Measurements from ENCODE around the gene USF1. TPM values are rescaled to one million over a fixed set of nuclear protein-coding genes. Genes with fewer than 3 reads are reported as not detected.

The USF1 gene
- 72.7 and 94.5 TPM in 2 replicates for total RNA-seq

GRCh38 chr1:161045736-161046604, at the start of gene USF1:
Gene USF1 (minus strand): TSS chr1:161045977. CDS start chr1:161043275, 2,702 bp downstream.

DNA sequence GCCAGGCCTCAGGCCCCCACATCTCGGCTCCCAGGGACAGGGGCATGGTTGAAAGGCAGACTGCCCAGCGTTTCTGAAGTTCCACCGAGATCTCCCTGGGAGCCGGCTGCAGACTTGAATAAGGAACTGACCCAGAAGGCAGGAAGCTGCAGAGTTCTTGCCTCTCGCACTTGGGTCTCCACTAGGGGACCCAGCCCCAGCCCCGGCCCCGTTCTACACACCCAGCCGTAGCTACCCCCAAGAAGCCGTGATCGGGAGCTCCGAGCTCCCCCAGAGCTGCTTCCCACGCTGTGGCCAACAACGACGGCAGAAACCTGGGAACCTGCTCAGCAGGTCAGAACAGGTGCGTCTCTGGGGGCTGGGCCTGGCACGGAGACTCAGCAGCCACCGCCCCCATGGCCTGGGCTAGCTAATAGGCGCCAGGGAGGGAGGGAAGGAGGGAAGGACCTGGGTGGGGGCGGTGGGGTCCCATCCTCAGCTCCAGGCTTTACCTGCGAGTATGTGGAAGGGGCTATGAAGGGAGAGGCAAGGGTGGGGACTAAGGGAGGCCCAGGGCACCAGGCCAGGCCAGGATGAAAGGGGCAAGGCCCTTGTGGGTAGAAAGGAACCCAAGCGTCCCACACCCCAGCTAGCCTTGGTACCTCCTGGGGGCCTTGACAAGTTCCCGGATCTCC, 43.6 kb upstream of the USF1 start, which contains the start of gene NECTIN4:
Gene NECTIN4 (minus strand): TSS at position 308 of the 674 bp plus-strand sequence. CDS start 262 bp downstream, at position 46.

DNA sequence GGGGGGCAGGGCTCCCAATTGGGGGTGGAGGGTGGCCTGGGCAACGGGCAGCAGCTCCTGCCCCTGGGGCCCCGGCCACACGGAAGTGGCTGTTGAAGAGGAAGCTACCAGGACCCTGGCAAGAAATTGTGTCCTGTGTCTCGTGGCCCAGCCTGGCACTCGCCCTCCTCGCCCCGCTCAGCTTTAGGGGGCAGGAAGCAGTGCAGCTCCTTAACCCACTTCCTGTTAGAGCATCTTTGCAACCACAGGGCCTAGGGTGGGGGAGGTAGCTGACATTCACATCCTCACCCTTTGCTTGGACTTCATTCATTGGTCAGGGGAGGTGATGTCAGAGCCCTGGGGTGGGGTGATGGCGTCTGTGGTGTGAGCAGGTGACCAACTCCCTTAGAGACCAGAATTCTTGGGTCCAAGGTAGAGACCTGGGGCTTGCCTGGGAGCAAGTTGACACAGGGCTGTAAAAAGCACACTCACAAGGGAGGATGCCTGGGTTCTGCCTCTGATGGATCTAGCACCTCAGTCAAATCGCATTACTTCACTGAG, 24.0 kb upstream of the USF1 start, which contains the start of gene ARHGAP30:
Gene ARHGAP30 (minus strand): TSS at position 161 of the 540 bp plus-strand sequence. CDS start 267 bp downstream, outside the sequence.

DNA sequence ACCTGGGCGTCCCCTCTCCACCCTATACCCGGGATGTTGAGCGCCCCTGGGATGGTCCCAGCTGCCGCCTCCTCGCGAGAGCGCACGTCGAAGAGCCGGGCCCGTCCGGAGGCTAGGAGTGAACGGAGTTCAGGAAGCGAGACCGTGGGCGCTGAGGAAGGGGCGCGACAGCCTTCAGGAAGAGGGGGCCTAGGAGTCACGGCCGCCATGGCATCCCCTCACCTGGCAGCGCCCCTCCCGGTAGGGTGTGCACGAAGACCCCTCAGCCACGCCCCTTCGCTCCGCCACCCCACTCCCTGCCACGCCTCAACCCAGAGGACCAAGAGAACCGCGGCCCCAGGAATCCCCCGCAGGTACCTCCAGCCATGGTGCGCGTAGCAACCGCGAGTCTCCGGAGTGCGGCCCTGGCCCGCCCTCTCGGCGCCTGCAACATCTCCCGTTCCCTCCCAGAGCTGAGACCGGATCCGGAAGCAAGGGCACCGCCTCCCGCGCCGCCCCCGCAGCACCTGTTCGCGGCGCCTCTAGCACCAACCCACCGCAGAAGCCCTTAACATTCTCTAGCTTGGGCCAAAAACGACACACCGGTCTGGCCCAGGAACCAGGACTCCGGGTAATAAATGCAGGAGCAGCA, 7.1 kb downstream of the USF1 start, which contains the start of gene TSTD1:
Gene TSTD1 (minus strand): TSS at position 442 of the 631 bp plus-strand sequence. CDS start 75 bp downstream, at position 367.

GRCh38 chr1:161020509-161021164, 25.1 kb downstream of the USF1 start, which contains the start of gene F11R:
Gene F11R (minus strand): TSS chr1:161021152. CDS start chr1:161021073, 79 bp downstream.

Other genes starting within 250 kb of the USF1 start
- gene LY9, start 249.8 kb downstream of the USF1 start, total RNA-seq: not detected in 2 replicates
- 1.1 TPM in 1 of 2 replicates, not detected in the other for gene CD244, start 183.1 kb downstream of the USF1 start, total RNA-seq
- gene ITLN1, start 160.8 kb downstream of the USF1 start, total RNA-seq: 0.28 TPM in 1 of 2 replicates, not detected in the other
- 1.4 TPM in 1 of 2 replicates, not detected in the other for gene ITLN2, start 91.2 kb downstream of the USF1 start, total RNA-seq
- gene F11R, start 24.8 kb downstream of the USF1 start, total RNA-seq: 24.7 and 44.3 TPM in 2 replicates
- gene TSTD1, start 7.0 kb downstream of the USF1 start, total RNA-seq: 19.6 and 41.4 TPM in 2 replicates
- gene ARHGAP30, start 23.9 kb upstream of the USF1 start, total RNA-seq: not detected in 2 replicates
- gene NECTIN4, start 43.6 kb upstream of the USF1 start, total RNA-seq: 0.19 and 0.56 TPM in 2 replicates
- gene KLHDC9, start 52.4 kb upstream of the USF1 start, total RNA-seq: 0.28 and 0.38 TPM in 2 replicates
- 28.8 and 112 TPM in 2 replicates for gene PFDN2, start 72.1 kb upstream of the USF1 start, total RNA-seq
- gene NIT1, start 72.1 kb upstream of the USF1 start, total RNA-seq: 21.4 and 22.0 TPM in 2 replicates
- 19.2 and 28.8 TPM in 2 replicates for gene DEDD, start 86.7 kb upstream of the USF1 start, total RNA-seq
- 109 and 118 TPM in 2 replicates for gene UFC1, start 108.0 kb upstream of the USF1 start, total RNA-seq
- gene USP21, start 113.5 kb upstream of the USF1 start, total RNA-seq: 5.8 and 7.3 TPM in 2 replicates
- 9.3 and 10.0 TPM in 2 replicates for gene PPOX, start 120.4 kb upstream of the USF1 start, total RNA-seq
- gene B4GALT3, start 131.5 kb upstream of the USF1 start, total RNA-seq: 20.9 and 27.9 TPM in 2 replicates
- gene ADAMTS4, start 153.1 kb upstream of the USF1 start, total RNA-seq: 22.2 and 110 TPM in 2 replicates
- gene NDUFS2, start 156.4 kb upstream of the USF1 start, total RNA-seq: 147 and 216 TPM in 2 replicates
- 0.38 TPM in 1 of 2 replicates, not detected in the other for gene FCER1G, start 169.3 kb upstream of the USF1 start, total RNA-seq
- gene APOA2, start 177.7 kb upstream of the USF1 start, total RNA-seq: not detected in 2 replicates
- 10.4 and 14.6 TPM in 2 replicates for gene TOMM40L, start 180.1 kb upstream of the USF1 start, total RNA-seq
- not detected in 2 replicates for gene NR1I3, start 192.2 kb upstream of the USF1 start, total RNA-seq
- under 0.01 TPM in 1 of 2 replicates, not detected in the other for gene PCP4L1, start 212.8 kb upstream of the USF1 start, total RNA-seq